IPS DF 4.7 (cell line): Measurements from ENCODE around the gene CD27.
"Not testable (repeated sequence)": the region's sequence is repeated elsewhere in the genome, so short reads cannot be mapped to it uniquely, and the experiment has no call there.

Source experiments
- DNase-seq: peaks from one replicate; pipeline ENCODE4 v3.0.0-alpha.2; 2013; ENCODE audit warnings: low spot score; ENCODE audit errors: extremely low read depth

The CD27 gene

GRCh38 chr12:6444704-6445688, at the start of gene CD27:
Gene CD27, plus strand, starts transcription at chr12:6444955. Its CDS starts 141 bp downstream, at chr12:6445096.
- DNase-seq, result no peak

- no peak for DNase-seq
Observed at GRCh38 chr12:6396031-6396430, 48.7 kb upstream of the CD27 start.

GRCh38 chr12:6399884-6400644, 44.7 kb upstream of the CD27 start:
- DNase-seq, result no peak

GRCh38 chr12:6404390-6404789, 40.4 kb upstream of the CD27 start:
- DNase-seq, result no peak

- no peak for DNase-seq
Observed at GRCh38 chr12:6405963-6406362, 38.8 kb upstream of the CD27 start.

GRCh38 chr12:6407236-6407954, 37.4 kb upstream of the CD27 start:
- no peak for DNase-seq

- DNase-seq, result no peak
Observed at GRCh38 chr12:6416596-6416995, 28.2 kb upstream of the CD27 start.

GRCh38 chr12:6418796-6419195, 26.0 kb upstream of the CD27 start:
- DNase-seq, result no peak

GRCh38 chr12:6420364-6420763, 24.4 kb upstream of the CD27 start:
- no peak for DNase-seq

- peak; percentile 83 for DNase-seq
Observed at GRCh38 chr12:6423267-6424007, 21.3 kb upstream of the CD27 start.

- no peak for DNase-seq
Observed at GRCh38 chr12:6424008-6424347, 20.8 kb upstream of the CD27 start.

GRCh38 chr12:6424866-6425265, 19.9 kb upstream of the CD27 start:
- DNase-seq, result no peak

GRCh38 chr12:6425590-6426531, 18.9 kb upstream of the CD27 start:
- DNase-seq, result no peak

- DNase-seq, result no peak
Observed at GRCh38 chr12:6426882-6427671, 17.7 kb upstream of the CD27 start.

- DNase-seq, result not testable (repeated sequence)
Observed at GRCh38 chr12:6427796-6428195, 17.0 kb upstream of the CD27 start.

GRCh38 chr12:6428326-6428725, 16.4 kb upstream of the CD27 start:
- no peak for DNase-seq

GRCh38 chr12:6430124-6430989, 14.4 kb upstream of the CD27 start:
- DNase-seq, result no peak

- DNase-seq, result no peak
Observed at GRCh38 chr12:6432991-6433390, 11.8 kb upstream of the CD27 start.
